Kidney (tissue), 14 donors: ENCODE measurements around the gene THSD4. TPM values are rescaled to one million over a fixed set of nuclear protein-coding genes. Genes with fewer than 3 reads are reported as not detected.

Experiments used
- DNase-seq, 5 donors: peaks; one replicate each; pipeline ENCODE4 v3.0.0-alpha.2; 2013 to 2020
- FAIRE-seq: peaks from 2 replicates; lab custom pipeline; 2012; peaks lifted over from hg19 to GRCh38; lab: Jason Lieb, UNC
- H3K27ac ChIP-seq, 2 donors: one replicate each; pipeline ENCODE4 v1.7.0; 2013; ENCODE audit warnings: low read depth in 2 of 2, low read length in 2 of 2, inconsistent platforms in 1 of 2
- H3K27me3 ChIP-seq: one replicate; pipeline ENCODE4 v1.7.1; 2013; ENCODE audit warnings: low read length, inconsistent platforms; ENCODE audit not compliant: control insufficient read depth, insufficient read depth
- H3K36me3 ChIP-seq, 3 donors: one replicate each; pipeline versions ENCODE4 v1.7.0 to v1.7.1; 2013; ENCODE audit warnings: low read length in 3 of 3, control low read depth in 1 of 3, inconsistent platforms in 1 of 3; ENCODE audit not compliant: insufficient read depth in 3 of 3, control insufficient read depth in 2 of 3
- H3K4me1 ChIP-seq, 3 donors: one replicate each; pipeline versions ENCODE4 v1.7.0 to v1.7.1; 2013; ENCODE audit warnings: low read length in 3 of 3, inconsistent platforms in 1 of 3, low read depth in 1 of 3; ENCODE audit not compliant: control insufficient read depth in 2 of 3, insufficient read depth in 2 of 3
- H3K4me3 ChIP-seq, 3 donors: one replicate each; pipeline versions ENCODE4 v1.7.0 to v1.8.1; 2013; ENCODE audit warnings: low read length in 3 of 3, control low read depth in 1 of 3, inconsistent platforms in 1 of 3
- H3K9ac ChIP-seq, 3 donors: one replicate each; pipeline versions ENCODE4 v1.7.0 to v1.7.1; 2013; ENCODE audit warnings: low read length in 3 of 3, control low read depth in 1 of 3, inconsistent platforms in 1 of 3
- H3K9me3 ChIP-seq, 3 donors: one replicate each; pipeline versions ENCODE4 v1.7.0 to v1.7.1; 2013; ENCODE audit warnings: low read length in 3 of 3, control low read depth in 1 of 3, inconsistent platforms in 1 of 3; ENCODE audit not compliant: control insufficient read depth in 2 of 3, insufficient read depth in 1 of 3
- intact Hi-C: fragments of 100-400 bp; cut with DNase I; formaldehyde crosslinking; loops from one replicate; pipeline ENCODE4 v1.11.1; 2022
- polyA plus RNA-seq: library from polyadenylated mRNA; stranded (reverse); fragments of 350-450 nt; fragmentation: Illumina TruSeq; extraction: RNeasy Lipid Tissue Mini Kit (QIAGEN cat#74804); gene quantifications from one replicate; pipeline ENCODE4 v1.2.3, GENCODE V29; 2014; ENCODE audit warnings: low read depth, low replicate concordance; ENCODE audit not compliant: insufficient read depth
- total RNA-seq: library from RNA; stranded (reverse); fragmentation: NEBNext Ultra II Directional; extraction: Animal tissue kit (Norgen Biotek cat#: 25700); gene quantifications from one replicate; pipeline ENCODE4 v1.2.1, GENCODE V29; 2021
- TF ChIP-seq, protein P1 (sequence below): IDR thresholded peaks from 3 replicates; pipeline ENCODE4 v1.5.1; 2012; ENCODE audit warnings: mild to moderate bottlenecking, moderate library complexity, borderline replicate concordance; ENCODE audit not compliant: insufficient read depth; ENCODE audit errors: extremely low read depth
- donor health status: control.
- donor health status: control.
- donor health status: control.
- donor health status: control.
- donor health status: control.
- donor health status: DM: yes; HTN: yes; CAD: no.
- donor health status: Normal renal cell carcinoma (clear cell type).

Gene THSD4
- total and polyA plus RNA-seq, 2 donors from 2014 or later: 9.4 to 36.3 TPM

DNA sequence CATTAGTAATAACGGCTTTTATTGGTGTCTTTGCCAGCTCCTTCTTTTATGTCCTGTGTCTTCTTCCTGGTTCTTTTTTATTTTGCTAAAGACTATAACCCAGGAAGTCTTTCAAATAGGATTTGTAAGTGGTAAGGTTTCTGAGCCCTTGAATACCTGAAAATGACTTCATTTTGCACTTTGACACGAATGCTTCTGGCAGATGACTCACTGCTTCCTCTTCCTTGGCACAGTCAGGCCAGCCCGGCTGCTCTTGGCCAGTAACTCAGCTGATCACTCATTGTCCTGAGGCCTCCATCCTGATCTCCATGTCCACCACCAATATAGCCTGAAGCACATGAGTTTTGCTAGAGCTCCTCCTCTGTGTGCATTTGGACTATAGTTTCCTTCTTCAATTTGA, 646.4 kb downstream of the THSD4 start:
- Histone ChIP-seq H3K27me3 (no peaks in the 10 kb centered on the region), H3K9me3 (peaks cover 0 to 8% (median 0%) of the 10 kb centered on the region in 3 donors), H3K9ac (no peak overlapping the region), H3K27ac (no peak overlapping the region), H3K4me3 (no peak overlapping the region), H3K36me3 (peaks cover 0 to 8% (median 2%) of the 10 kb centered on the region in 3 donors), H3K4me1 (peaks cover 0 to 6% (median 0%) of the 10 kb centered on the region in 3 donors)
- FAIRE-seq: no peak
- intact Hi-C loops: no loop called here
- DNase-seq: peak in 1 of 5 donors; percentile 81
- TF ChIP-seq, protein P1, sequence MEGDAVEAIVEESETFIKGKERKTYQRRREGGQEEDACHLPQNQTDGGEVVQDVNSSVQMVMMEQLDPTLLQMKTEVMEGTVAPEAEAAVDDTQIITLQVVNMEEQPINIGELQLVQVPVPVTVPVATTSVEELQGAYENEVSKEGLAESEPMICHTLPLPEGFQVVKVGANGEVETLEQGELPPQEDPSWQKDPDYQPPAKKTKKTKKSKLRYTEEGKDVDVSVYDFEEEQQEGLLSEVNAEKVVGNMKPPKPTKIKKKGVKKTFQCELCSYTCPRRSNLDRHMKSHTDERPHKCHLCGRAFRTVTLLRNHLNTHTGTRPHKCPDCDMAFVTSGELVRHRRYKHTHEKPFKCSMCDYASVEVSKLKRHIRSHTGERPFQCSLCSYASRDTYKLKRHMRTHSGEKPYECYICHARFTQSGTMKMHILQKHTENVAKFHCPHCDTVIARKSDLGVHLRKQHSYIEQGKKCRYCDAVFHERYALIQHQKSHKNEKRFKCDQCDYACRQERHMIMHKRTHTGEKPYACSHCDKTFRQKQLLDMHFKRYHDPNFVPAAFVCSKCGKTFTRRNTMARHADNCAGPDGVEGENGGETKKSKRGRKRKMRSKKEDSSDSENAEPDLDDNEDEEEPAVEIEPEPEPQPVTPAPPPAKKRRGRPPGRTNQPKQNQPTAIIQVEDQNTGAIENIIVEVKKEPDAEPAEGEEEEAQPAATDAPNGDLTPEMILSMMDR: no peak

DNA sequence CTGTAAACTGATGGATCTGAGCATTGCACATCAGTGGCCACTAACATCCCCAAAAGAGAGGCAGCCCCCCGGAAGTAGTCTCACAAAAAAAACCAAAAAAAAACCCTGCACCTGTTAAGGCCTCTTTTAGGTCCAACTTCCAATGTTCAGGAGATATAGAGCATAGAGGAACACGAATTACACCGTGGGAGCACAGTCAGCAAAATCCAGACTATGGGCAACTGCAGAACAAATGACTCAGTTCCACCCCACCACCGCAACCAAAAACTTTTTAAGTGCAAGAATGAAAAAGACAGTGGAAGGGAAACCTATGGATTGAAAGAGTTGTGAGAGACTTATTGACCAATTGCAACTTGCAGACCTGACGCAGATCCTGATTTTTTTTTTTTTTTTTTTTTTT, 652.9 kb downstream of the THSD4 start:
- no peaks in the 10 kb centered on the region for H3K4me1 ChIP-seq
- intact Hi-C loops: no loop called here
- H3K9ac ChIP-seq: no peak overlapping the region
- DNase-seq (no peak), FAIRE-seq (no peak)
- H3K27ac ChIP-seq: no peak overlapping the region
- H3K27me3 ChIP-seq: no peaks in the 10 kb centered on the region
- H3K4me3 ChIP-seq: no peak overlapping the region
- TF ChIP-seq, protein P1: no peak
- H3K36me3 ChIP-seq: peaks cover 0 to 15% (median 2%) of the 10 kb centered on the region in 3 donors
- no peaks in the 10 kb centered on the region for H3K9me3 ChIP-seq

DNA sequence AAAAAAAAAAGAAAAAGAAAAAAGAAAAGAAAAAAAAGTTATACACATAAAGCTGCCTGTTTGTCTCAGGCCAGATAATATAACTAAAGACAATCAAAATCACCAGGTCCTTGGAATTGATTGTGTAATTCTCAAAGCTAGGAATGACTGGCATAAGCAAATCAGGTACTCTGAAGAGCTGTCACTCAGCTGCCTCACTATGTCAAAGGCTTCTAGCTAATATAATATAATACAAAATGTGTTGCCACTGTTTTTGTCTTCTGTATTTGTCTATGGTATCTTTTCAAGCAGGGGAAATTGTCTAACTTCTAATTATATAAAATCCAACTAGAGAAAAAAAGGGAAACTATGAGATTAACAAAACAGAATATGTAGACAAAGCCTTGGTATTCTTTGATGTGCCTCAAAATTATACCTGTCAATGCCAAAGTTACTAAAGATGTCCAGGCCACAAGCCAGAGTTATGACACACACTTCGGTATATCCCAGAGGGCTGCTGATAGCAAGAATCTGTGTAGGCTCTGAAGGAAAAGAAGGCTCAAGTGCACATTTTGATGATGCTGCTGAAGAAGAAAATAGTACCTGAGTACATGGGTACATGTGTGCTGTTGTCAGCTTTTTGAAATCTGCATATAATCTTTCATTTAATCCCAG, 658.1 kb downstream of the THSD4 start:
- Histone ChIP-seq H3K27me3 (no peaks in the 10 kb centered on the region), H3K9me3 (no peaks in the 10 kb centered on the region), H3K27ac (no peak overlapping the region), H3K36me3 (peaks cover 0 to 7% (median 0%) of the 10 kb centered on the region in 3 donors), H3K4me3 (no peak overlapping the region), H3K4me1 (no peaks in the 10 kb centered on the region), H3K9ac (no peak overlapping the region)
- FAIRE-seq (no peak), DNase-seq (no peak)
- TF ChIP-seq, protein P1: no peak
- intact Hi-C loops: no loop called here
